GM23248 (cell line): ENCODE measurements around the gene CACNA1B. TPM values are rescaled to one million over a fixed set of nuclear protein-coding genes. Genes with fewer than 3 reads are reported as not detected.

Experiments
- DNase-seq: peaks from one replicate; pipeline ENCODE4 v3.0.0-alpha.2; 2015
- H2AFZ ChIP-seq: fragments of 200-600 bp; sonication (generic); 2 replicates; pipeline ENCODE4 v1.6.1; 2016; ENCODE audit warnings: antibody characterized with exemption
- H3F3A ChIP-seq: fragments of 200-600 bp; sonication (generic); 2 replicates; pipeline ENCODE4 v1.6.1; 2016; ENCODE audit warnings: mild to moderate bottlenecking, antibody characterized with exemption, mixed run types; ENCODE audit not compliant: insufficient read depth
- H3K27ac ChIP-seq: fragments of 200-600 bp; sonication (generic); 2 replicates; pipeline ENCODE4 v1.5.1; 2016; ENCODE audit warnings: mild to moderate bottlenecking
- H3K27me3 ChIP-seq: fragments of 200-600 bp; sonication (generic); replicated peaks from 2 replicates; pipeline ENCODE4 v1.6.1; 2016; ENCODE audit warnings: mild to moderate bottlenecking; ENCODE audit not compliant: insufficient read depth
- H3K36me3 ChIP-seq: fragments of 200-600 bp; sonication (generic); 2 replicates; pipeline ENCODE4 v1.6.1; 2016; ENCODE audit warnings: low read depth, mild to moderate bottlenecking
- H3K4me1 ChIP-seq: fragments of 200-600 bp; sonication (generic); 2 replicates; pipeline ENCODE4 v1.6.1; 2016; ENCODE audit warnings: mild to moderate bottlenecking; ENCODE audit not compliant: insufficient read depth
- H3K4me2 ChIP-seq: fragments of 200-600 bp; sonication (generic); one replicate; pipeline ENCODE4 v1.6.1; 2016; ENCODE audit warnings: mild to moderate bottlenecking; ENCODE audit not compliant: unreplicated experiment
- H3K4me3 ChIP-seq: fragments of 200-600 bp; sonication (generic); 2 replicates; pipeline ENCODE4 v1.5.1; 2016; ENCODE audit warnings: mild to moderate bottlenecking
- H3K79me2 ChIP-seq: fragments of 200-600 bp; sonication (generic); 2 replicates; pipeline ENCODE4 v1.6.1; 2016; ENCODE audit warnings: mild to moderate bottlenecking; ENCODE audit not compliant: insufficient read depth
- H3K9ac ChIP-seq: fragments of 200-600 bp; sonication (generic); 2 replicates; pipeline ENCODE4 v1.6.1; 2016; ENCODE audit warnings: mild to moderate bottlenecking
- H3K9me2 ChIP-seq: fragments of 200-600 bp; sonication (generic); 2 replicates; pipeline ENCODE4 v1.6.1; 2016; ENCODE audit warnings: mixed run types, mild to moderate bottlenecking, moderate library complexity; ENCODE audit not compliant: insufficient read depth
- H3K9me3 ChIP-seq: fragments of 200-600 bp; sonication (generic); one replicate; pipeline ENCODE4 v1.6.1; 2017; ENCODE audit warnings: low read depth
- H4K20me1 ChIP-seq: fragments of 200-600 bp; sonication (generic); 2 replicates; pipeline ENCODE4 v1.6.0; 2016; ENCODE audit not compliant: insufficient read depth
- EZH2 ChIP-seq: fragments of 200-600 bp; sonication (generic); IDR thresholded peaks from 2 replicates; pipeline ENCODE4 v1.6.1; 2018; ENCODE audit warnings: antibody characterized with exemption, mild to moderate bottlenecking; ENCODE audit not compliant: insufficient read depth, poor library complexity, severe bottlenecking
- EZH2phosphoT487 ChIP-seq: fragments of 200-600 bp; sonication (generic); IDR thresholded peaks from 2 replicates; pipeline ENCODE4 v1.6.1; 2018; ENCODE audit warnings: antibody characterized with exemption, moderate library complexity, mild to moderate bottlenecking, low read depth; ENCODE audit not compliant: insufficient read depth
- WGBS, 2 experiments: methylation state at CpG; one replicate each; pipeline ENCODE4 v1.1.6; 2015 to 2017; ENCODE audit warnings: low lambda C conversion rate in 2 of 2, low coverage in 1 of 2; ENCODE audit errors: missing lambda C conversion rate in 2 of 2; 5-methylcytosine and 5-hydroxymethylcytosine counted together
- in situ Hi-C: fragments of 300-500 bp; cut with MboI; formaldehyde crosslinking; loops from 2 replicates; pipeline ENCODE4 v1.15.0; 2020
- polyA plus RNA-seq: library from polyadenylated mRNA; unstranded; fragments of >200 nt; fragmentation: Nextera tagmentation; extraction: Ambion mirVana; gene quantifications from 2 replicates; pipeline ENCODE4 v1.2.1, GENCODE V29; 2016
- total RNA-seq: library from RNA; depleted of rRNA; stranded (reverse); fragments of >200 nt; shearing (Covaris generic); gene quantifications from 2 replicates; pipeline ENCODE4 v1.2.3, GENCODE V29; 2014

CACNA1B gene
- total and polyA plus RNA-seq, 2 experiments from 2014 or later: not detected

GRCh38 chr9:138052322-138052615 is 174.7 kb downstream of the CACNA1B start:
- Histone ChIP-seq H3K27ac (no peak overlapping the region), H3F3A (no peaks in the 10 kb centered on the region), H2AFZ (no peak overlapping the region), H3K4me2 (no peak overlapping the region), H3K4me1 (no peaks in the 10 kb centered on the region), H3K27me3 (no peaks in the 10 kb centered on the region), H3K79me2 (no peaks in the 10 kb centered on the region), H4K20me1 (no peaks in the 10 kb centered on the region), H3K9me3 (no peaks in the 10 kb centered on the region), H3K9ac (no peak overlapping the region), H3K36me3 (no peaks in the 10 kb centered on the region), H3K9me2 (no peaks in the 10 kb centered on the region), H3K4me3 (no peak overlapping the region)
- TF ChIP-seq EZH2 (no peak), EZH2phosphoT487 (no peak)
- 66 to 68% methylated on average over 4 of the region's 4 CpGs for WGBS, 2 experiments
- in situ Hi-C loops: no loop called here
- no peak for DNase-seq

GRCh38 chr9:138052635-138053320 is 175.2 kb downstream of the CACNA1B start:
- no peak for TF ChIP-seq EZH2
- no peak for TF ChIP-seq EZH2phosphoT487
- Histone ChIP-seq H3K9ac (no peak overlapping the region), H4K20me1 (no peaks in the 10 kb centered on the region), H3F3A (no peaks in the 10 kb centered on the region), H2AFZ (no peak overlapping the region), H3K4me3 (no peak overlapping the region), H3K27ac (no peak overlapping the region), H3K27me3 (no peaks in the 10 kb centered on the region), H3K9me2 (no peaks in the 10 kb centered on the region), H3K4me2 (no peak overlapping the region), H3K36me3 (no peaks in the 10 kb centered on the region), H3K4me1 (no peaks in the 10 kb centered on the region), H3K79me2 (no peaks in the 10 kb centered on the region), H3K9me3 (no peaks in the 10 kb centered on the region)
- WGBS, 2 experiments: 49 to 51% methylated on average over 11 to 12 of the region's 12 CpGs
- no peak for DNase-seq
- in situ Hi-C loops: no loop called here

GRCh38 chr9:138053321-138053868 is 175.8 kb downstream of the CACNA1B start:
- H3K4me3 ChIP-seq: no peak overlapping the region
- DNase-seq: no peak
- no peak overlapping the region for H3K27ac ChIP-seq
- no peaks in the 10 kb centered on the region for H3K36me3 ChIP-seq
- no peak overlapping the region for H2AFZ ChIP-seq
- no peaks in the 10 kb centered on the region for H3K27me3 ChIP-seq
- no peaks in the 10 kb centered on the region for H3K9me3 ChIP-seq
- H3K9ac ChIP-seq: no peak overlapping the region
- H3K9me2 ChIP-seq: no peaks in the 10 kb centered on the region
- no peak overlapping the region for H3K4me2 ChIP-seq
- in situ Hi-C loops: no loop called here
- no peaks in the 10 kb centered on the region for H3K79me2 ChIP-seq
- no peaks in the 10 kb centered on the region for H4K20me1 ChIP-seq
- H3K4me1 ChIP-seq: no peaks in the 10 kb centered on the region
- no peak for TF ChIP-seq EZH2
- no peak for TF ChIP-seq EZH2phosphoT487
- WGBS, 2 experiments: 73 to 78% methylated on average over 3 to 7 of the region's 7 CpGs
- H3F3A ChIP-seq: no peaks in the 10 kb centered on the region

- in situ Hi-C loops: no loop called here
- no peaks in the 10 kb centered on the region for H3K79me2 ChIP-seq
- H3K27me3 ChIP-seq: no peaks in the 10 kb centered on the region
- H3F3A ChIP-seq: no peaks in the 10 kb centered on the region
- no peak overlapping the region for H2AFZ ChIP-seq
- no peaks in the 10 kb centered on the region for H3K4me1 ChIP-seq
- no peaks in the 10 kb centered on the region for H3K9me3 ChIP-seq
- H4K20me1 ChIP-seq: no peaks in the 10 kb centered on the region
- H3K4me3 ChIP-seq: no peak overlapping the region
- no peak overlapping the region for H3K9ac ChIP-seq
- no peaks in the 10 kb centered on the region for H3K36me3 ChIP-seq
- no peak overlapping the region for H3K27ac ChIP-seq
- 58 to 64% methylated on average over 16 of the region's 16 CpGs for WGBS, 2 experiments
- TF ChIP-seq EZH2 (no peak), EZH2phosphoT487 (no peak)
- H3K4me2 ChIP-seq: no peak overlapping the region
- no peak for DNase-seq
- no peaks in the 10 kb centered on the region for H3K9me2 ChIP-seq
Observed at GRCh38 chr9:138053996-138054752, 176.6 kb downstream of the CACNA1B start.
